ENCODE measurements around the gene CDK15.

GRCh38 chr2:201837824-201838431, 31.6 kb downstream of the CDK15 start:
- no peak for TF ChIP-seq CTCF (IDR thresholded peaks at IDR 0.05)
- no peak for TF ChIP-seq POLR2A (IDR thresholded peaks at IDR 0.05)
- TF ChIP-seq POLR2AphosphoS5 (IDR thresholded peaks at IDR 0.05): no peak
